Stimulated activated CD8-positive, alpha-beta memory T cell treated with anti-CD3 and anti-CD28 coated beads, Interleukin-7, amount 100 ng/mL, for 24 hours (primary cell): Measurements from ENCODE around the gene AKNA.

Source experiments
- DNase-seq: peaks from one replicate; pipeline ENCODE4 v3.0.0-alpha.2; 2020; ENCODE audit warnings: low read depth

The AKNA gene

DNA sequence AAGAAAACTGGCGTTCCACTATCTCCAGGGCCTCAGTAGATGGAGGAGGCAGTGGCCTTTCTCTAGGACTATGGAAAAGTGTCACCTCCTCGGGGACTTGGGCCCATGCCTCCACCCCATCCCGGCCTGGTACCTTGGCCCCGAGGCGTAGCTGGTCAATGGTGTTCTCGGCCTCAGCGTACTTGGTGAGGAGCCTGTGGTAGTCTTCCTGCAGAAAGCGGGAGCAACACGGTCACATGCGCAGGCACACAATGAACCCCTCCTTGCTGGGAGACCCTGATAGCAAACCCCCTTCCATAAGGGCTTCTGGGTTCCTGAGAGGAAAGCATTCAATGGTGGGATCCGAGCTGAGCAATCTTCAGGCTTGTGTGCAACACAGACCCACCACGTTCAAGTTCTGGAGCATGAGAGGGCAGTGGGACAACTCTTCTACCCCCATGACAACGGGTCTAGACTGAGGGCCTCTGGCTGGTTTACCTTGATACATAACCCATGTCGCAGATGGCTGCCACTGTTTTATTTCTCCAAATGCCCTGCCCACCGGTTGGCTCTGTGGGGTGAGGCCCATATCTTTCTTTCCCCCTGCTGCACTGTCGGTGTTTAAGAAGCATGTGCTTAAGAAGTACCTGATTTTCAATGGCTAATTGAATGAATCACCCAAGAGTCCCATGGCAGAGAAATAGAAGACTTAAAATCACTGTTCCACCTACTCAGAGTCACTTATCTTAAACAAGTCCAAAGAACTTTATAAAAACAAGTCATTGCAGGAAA, 13.6 kb downstream of the AKNA start:
- DNase-seq, result no peak

DNA sequence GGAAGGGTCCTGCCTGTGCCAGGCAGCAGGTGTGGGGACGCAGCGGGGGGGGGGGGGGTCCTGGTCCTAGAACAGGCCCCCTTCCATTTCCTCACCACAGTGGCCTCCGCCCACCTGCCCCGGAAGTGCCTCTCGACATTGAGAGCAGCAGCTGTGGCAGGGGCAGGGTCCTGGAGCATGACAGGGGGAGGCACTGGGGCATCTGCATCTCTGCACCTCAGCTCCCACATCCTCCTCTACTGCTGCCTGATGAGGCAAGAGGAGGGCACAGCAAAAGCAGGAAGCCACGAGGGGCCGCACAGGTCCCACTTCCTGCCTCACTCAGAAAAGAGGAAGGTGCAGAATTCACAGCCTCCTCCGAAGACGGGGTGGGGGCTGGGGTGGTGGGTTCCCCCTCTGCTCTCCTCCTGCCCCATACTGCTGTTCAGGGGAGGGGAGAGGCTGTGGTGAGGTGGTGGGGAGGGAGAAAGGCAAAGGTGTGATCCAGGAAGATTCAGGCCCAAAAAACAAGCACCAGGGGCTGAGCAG, 14.8 kb downstream of the AKNA start:
- DNase-seq, result peak; percentile 58

DNA sequence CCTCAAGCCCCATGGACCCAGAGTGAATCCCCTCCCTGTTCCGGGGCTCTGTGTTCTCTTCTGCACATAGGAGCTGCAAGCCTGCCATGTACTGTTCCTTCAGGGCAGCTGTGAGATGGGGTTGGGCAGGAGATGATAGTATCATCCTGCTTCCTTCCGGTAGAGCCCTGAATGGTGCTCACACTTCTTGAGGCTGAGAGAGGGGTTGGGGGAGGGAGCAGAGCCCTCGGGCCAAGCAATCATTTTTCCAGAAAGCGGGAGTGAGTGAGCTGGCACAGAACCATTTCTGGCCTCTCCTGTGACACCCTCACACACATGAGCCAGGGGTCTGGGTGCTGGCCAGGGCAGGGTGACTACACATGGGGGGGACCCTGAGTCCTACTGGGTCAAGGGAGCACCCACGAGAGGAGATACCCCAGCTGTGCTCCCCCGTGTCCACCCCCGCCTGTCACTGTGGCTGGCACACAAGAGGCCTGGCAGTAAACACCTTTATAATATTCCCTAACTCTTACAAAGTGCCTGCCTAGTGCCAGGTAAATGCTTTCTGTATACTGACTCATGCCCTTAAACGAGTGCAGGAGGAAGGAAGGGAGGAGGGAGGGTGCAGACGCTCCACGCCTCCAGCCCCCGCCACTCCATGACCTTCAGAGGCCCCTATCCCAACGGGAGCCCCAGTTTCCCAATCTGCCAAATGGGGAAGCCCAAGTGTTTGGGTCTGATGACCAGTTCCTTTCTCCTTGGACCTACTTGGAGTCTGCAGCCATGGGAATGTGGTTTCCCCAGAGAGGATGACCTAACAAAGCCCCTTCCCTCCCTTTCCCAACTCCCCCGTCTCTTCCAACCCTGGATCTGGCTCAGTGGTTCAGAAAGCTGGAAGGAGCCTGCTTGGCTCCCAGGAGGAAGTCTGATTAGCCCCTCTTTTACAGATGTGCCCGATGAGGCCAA, 15.5 kb downstream of the AKNA start:
- DNase-seq, result no peak

- no peak for DNase-seq
Observed at GRCh38 chr9:114371343-114371944, 16.3 kb downstream of the AKNA start.

DNA sequence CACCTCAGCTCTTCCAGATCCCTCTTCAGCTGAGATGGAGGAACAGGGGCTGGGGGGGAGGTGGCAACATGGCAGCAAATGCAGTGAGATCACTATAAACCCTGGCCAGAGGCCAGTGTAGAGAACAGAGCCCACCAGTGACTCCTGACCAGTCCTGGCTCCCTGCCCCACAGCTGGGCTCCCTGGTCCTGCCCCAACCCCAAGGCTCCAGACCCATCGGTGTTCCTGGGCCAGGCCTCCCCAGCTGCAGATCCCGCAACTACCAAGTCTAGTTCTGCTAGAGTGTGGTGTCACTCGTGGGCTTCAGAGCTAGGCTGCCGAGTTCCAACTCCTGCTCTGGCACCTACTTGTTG, 16.8 kb downstream of the AKNA start:
- DNase-seq, result no peak

DNA sequence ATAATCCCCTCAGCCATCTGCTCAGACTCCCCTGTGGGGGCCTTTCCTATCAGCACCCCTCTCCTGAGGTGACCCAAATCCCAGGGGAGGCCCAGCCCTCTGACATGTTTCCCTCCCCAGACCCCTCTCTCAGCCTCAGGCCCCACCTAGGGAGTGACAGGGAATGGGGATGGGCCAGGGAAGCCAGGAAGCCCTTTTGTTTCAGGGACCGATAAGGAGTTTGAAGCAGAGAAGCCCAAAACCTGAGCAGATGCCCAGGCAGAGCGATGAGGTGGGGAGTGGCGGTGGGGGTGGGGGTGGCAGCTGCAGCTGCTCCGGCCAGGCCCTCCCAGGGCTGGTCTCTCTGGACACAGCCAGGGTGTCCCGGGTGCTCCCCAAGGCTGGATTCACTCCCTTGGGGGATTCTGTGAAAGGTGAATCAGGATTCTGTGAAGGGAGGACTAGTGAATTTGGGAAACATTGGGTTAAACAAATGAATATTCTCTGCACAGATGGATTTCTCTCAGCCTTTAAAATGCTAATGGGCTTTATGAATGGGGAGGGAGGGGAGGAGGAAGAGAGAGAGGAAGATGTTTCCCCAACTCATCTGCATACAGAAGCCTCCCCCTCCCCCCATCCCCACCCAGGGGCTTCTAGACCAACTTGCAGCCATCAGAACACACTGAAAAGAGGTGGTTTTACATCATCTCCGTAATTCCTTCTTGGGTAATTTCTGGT, 17.4 kb downstream of the AKNA start:
- DNase-seq, result no peak

GRCh38 chr9:114369216-114370130, 18.3 kb downstream of the AKNA start:
- no peak for DNase-seq

DNA sequence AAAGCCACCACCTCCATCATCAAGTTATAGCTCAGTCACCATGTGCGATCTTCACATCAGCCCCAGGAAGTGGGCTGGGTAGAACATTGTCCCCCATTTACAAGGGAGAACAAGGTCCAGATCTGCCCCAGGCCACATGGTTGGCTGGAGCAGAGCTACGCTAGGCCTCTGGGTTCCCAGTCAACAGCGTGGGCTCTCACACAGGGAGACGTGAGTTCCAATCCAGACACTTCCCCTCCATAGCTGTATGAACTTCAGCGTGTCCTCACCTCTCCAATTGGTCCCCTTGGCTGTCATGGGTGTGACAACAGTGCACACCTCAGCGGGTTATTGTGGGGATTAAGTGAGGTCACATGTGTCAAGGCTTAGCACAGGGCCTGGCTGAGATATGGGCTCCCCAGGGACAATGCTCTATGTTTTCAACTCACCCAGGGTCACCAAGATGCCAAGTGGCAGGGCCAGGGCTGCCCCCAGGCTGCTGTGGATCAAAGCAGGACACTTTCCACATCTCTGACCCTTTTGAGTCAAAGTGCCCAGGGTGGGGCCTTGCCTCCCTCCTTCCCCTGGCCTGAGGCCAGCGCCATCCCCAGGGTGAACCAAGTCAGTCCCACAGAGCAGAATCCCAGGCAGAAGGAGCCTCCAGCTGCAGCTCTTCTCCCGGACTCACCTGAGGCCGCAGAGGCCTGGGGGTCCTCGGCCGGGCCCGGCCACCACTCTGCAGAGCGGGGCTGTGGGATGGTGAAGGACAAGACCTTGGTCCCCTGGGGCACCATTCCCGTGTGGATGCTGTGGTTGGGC, 19.8 kb downstream of the AKNA start:
- DNase-seq, result no peak

GRCh38 chr9:114367366-114367765, 20.4 kb downstream of the AKNA start:
- DNase-seq, result no peak

GRCh38 chr9:114366334-114367128, 21.3 kb downstream of the AKNA start:
- DNase-seq, result no peak

DNA sequence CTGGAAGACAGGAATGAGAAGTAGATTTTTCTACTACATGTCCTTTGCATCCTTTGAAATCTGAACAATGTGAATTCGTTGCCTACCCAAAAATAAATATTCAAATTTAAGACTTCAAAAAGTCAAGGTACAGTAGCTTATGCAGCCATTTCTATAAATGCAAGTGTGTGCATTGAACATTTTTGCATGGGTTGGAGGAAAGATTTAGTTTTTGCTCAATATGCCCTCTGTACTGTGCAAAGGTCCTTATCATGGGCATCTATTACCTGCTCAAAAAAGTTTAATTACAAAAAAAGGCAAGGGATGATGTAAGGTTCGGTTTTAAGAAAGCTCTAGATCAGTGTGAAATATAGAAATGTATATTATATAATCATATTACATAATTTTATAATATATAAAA, 22.6 kb downstream of the AKNA start:
- DNase-seq, result no peak

DNA sequence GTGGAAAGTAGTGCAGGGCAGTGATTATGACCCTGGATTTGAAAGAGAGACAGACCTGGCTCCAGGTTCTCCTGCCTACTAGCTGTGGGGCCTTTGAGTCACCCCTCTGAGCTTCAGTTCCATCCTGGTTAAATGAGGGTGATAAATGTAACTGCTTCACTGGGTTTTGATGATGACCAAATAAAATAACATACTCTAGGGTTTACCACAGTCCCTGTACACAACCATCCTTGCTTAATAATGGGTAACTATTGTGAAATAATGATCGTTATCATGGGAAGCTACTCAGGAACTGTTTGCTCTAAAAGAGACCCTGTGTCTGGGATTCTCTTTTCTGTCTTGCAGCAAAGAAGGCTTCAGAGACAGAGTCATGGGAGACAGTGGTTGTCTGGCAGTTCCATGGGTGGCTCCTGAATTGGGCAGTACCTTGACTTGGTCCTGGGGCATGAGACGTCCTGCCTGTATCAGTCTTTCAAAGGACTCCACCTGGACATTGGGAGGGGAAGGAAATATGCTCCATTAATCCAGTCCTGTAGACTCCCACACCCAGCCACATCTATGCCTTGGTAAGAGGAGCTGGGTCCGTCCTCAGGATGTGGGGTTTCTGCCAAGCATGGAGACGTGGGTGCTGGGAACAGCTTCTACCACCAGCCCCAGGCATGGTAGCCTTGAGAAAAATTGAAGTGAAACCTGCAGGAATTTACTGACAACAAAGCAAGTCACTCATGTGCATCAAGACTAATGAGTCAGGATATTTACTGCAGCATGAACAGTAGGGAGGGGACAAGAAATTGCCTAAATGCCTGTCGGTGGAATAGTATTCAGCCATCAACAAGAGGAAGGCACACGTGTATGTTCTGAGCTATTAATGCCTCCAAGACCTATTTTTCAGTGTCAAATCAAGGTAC, 23.4 kb downstream of the AKNA start:
- no peak for DNase-seq

GRCh38 chr9:114363424-114363823, 24.4 kb downstream of the AKNA start:
- DNase-seq, result no peak

DNA sequence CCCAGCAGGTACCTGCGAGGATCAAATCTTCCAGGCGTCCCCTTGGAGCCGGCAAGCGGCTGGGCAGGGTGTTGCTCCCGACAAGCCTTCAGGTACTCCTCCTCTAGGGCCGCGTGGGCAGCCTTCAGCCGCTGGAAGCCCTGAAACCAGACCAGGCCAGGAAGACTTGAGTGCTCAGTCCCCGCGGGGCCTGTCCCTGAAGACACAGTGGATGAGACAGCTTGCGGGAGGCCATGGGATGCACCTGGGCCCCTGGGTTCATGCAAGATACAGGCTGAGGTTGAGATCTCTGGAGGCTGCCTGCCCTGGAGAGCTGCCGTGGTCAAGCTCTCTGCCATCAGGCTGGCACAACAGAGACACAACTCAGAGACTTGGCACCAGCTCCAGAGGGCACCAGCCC, 25.4 kb downstream of the AKNA start:
- no peak for DNase-seq

- no peak for DNase-seq
Observed at GRCh38 chr9:114361542-114361941, 26.2 kb downstream of the AKNA start.

DNA sequence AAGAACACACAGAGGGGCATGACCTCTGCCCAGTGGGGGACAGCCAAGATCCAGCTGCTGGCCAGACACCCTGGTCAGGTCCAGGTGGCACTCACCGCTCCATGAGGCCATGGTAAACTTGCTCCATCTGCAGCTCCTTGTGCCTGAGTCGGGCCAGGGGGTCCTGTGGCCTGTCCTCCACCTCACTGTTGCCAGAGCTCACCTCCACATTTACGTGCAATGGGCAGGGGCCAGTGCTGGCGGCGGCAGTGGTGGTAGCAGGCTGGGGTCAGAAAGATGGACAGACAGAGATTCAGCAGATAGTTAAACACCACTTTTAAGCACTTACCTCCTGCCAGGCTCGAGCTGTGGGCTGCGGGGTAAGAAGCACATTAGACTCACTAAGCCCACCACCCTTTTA, 28.0 kb downstream of the AKNA start:
- DNase-seq, result no peak

DNA sequence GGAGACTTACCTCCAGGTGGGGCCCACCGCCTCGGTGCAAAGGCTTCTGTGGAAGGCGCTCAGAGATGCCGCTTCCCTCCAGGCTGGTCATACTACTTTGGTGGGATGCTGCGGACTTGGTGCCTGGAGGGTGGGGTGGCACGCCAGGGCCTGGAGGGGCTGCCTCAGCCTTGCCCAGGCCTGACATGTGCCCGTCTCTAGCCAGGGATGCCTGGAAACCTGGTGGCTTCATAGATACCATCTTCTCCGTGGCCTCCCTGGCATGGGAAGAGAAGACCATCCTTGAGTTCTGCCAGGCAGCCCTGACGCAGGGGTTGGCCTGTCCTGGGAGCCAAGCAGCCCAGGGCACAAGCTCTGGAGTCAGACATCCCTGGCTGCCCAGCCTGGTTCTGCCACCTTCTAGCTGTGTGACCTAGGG, 29.9 kb downstream of the AKNA start:
- DNase-seq, result no peak

DNA sequence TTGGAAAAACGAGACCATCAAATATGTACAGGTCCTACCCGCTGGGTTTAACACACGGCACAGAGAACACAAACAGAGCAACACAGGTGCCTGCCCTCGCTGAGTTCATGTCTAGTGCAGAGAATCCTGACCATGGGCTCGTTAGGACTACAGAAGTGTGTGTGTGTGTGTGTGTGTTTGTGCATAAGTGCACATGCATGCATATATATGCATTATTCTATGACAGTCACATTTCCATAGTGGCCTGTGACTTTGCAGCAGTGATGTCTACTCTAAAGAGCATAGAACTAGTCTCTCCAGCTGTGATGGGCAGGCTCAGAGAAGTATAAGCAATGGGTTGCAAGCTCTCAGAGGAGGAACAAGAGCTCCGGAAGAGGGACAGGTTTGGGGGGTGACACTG, 30.4 kb downstream of the AKNA start:
- DNase-seq, result no peak
